ENCODE data around the gene RSU1.

- TF ChIP-seq EZH2phosphoT487 (IDR thresholded peaks at IDR 0.05; ENCODE audit: insufficient read depth, low read depth): no peak
- TF ChIP-seq EZH2 (IDR thresholded peaks at IDR 0.05; ENCODE audit: insufficient read depth, poor library complexity, severe bottlenecking): no peak
Measured at GRCh38 chr10:16741540-16741939, 75.7 kb downstream of the RSU1 start.

Data from GM23248 (cell line).